ENCODE measurements around the gene SAP30L. TPM values are rescaled to one million over a fixed set of nuclear protein-coding genes. Genes with fewer than 3 reads are reported as not detected.

Gene SAP30L
- total and polyA plus RNA-seq, 2 donors (not counting 1 experiment from before 2014, with no cell fraction given) = 26.6 to 31.5 TPM

- H3K4me2 ChIP-seq (ENCODE audit: extremely low read depth, insufficient read depth, low read length) = no peak overlapping the region
- H3K4me3 ChIP-seq (replicated peaks in 1 of 4; ENCODE audit: control extremely low read depth in 1 of 4, insufficient read depth in 1 of 4, low read depth in 3 of 4, low read length in 4 of 4) = no peak overlapping the region
- H3K36me3 ChIP-seq (ENCODE audit: control insufficient read depth, insufficient read depth, low read length) = no peaks in the 10 kb centered on the region
- H4K20me1 ChIP-seq (ENCODE audit: control insufficient read depth, extremely low read depth, insufficient read depth, low read length) = no peaks in the 10 kb centered on the region
- H3K27ac ChIP-seq (ENCODE audit: insufficient read depth, low read length) = no peak overlapping the region
- TF ChIP-seq CTCF (conservative IDR thresholded peaks at IDR 0.05 in 1 of 2, IDR thresholded peaks at IDR 0.05 in 1 of 2; ENCODE audit: low read depth in 1 of 2, low read length in 2 of 2) (no peak), EZH2 (IDR thresholded peaks at IDR 0.05; ENCODE audit: low read length, missing control alignments) (no peak)
- H3K27me3 ChIP-seq (ENCODE audit: control insufficient read depth, insufficient read depth, low read length) = peaks cover 65% of the 10 kb centered on the region
- no peak overlapping the region for H2AFZ ChIP-seq (ENCODE audit: low read length)
- H3K9ac ChIP-seq (ENCODE audit: insufficient read depth, low read length) = no peak overlapping the region
- no peaks in the 10 kb centered on the region for H3K79me2 ChIP-seq (ENCODE audit: control insufficient read depth, insufficient read depth, low read length)
- H3K4me1 ChIP-seq (ENCODE audit: control insufficient read depth, extremely low read depth, insufficient read depth, low read length) = no peaks in the 10 kb centered on the region
- DNase-seq (ENCODE audit: low read depth in 2 of 2) = no peak
- no peaks in the 10 kb centered on the region for H3K9me3 ChIP-seq (ENCODE audit: control insufficient read depth, insufficient read depth, low read depth, low read length)
Measured at GRCh38 chr5:154485850-154486426, 40.1 kb downstream of the SAP30L start.

- Histone ChIP-seq H3K4me2 (ENCODE audit: extremely low read depth, insufficient read depth, low read length) (no peak overlapping the region), H3K27ac (ENCODE audit: insufficient read depth, low read length) (no peak overlapping the region), H4K20me1 (ENCODE audit: control insufficient read depth, extremely low read depth, insufficient read depth, low read length) (no peaks in the 10 kb centered on the region), H3K79me2 (ENCODE audit: control insufficient read depth, insufficient read depth, low read length) (no peaks in the 10 kb centered on the region), H3K27me3 (ENCODE audit: control insufficient read depth, insufficient read depth, low read length) (peaks cover 60% of the 10 kb centered on the region), H3K4me1 (ENCODE audit: control insufficient read depth, extremely low read depth, insufficient read depth, low read length) (no peaks in the 10 kb centered on the region), H3K9ac (ENCODE audit: insufficient read depth, low read length) (no peak overlapping the region), H3K36me3 (ENCODE audit: control insufficient read depth, insufficient read depth, low read length) (no peaks in the 10 kb centered on the region), H3K9me3 (ENCODE audit: control insufficient read depth, insufficient read depth, low read depth, low read length) (no peaks in the 10 kb centered on the region), H2AFZ (ENCODE audit: low read length) (no peak overlapping the region), H3K4me3 (replicated peaks in 1 of 4; ENCODE audit: control extremely low read depth in 1 of 4, insufficient read depth in 1 of 4, low read depth in 3 of 4, low read length in 4 of 4) (no peak overlapping the region)
- TF ChIP-seq CTCF (conservative IDR thresholded peaks at IDR 0.05 in 1 of 2, IDR thresholded peaks at IDR 0.05 in 1 of 2; ENCODE audit: low read depth in 1 of 2, low read length in 2 of 2) (no peak), EZH2 (IDR thresholded peaks at IDR 0.05; ENCODE audit: low read length, missing control alignments) (no peak)
- DNase-seq (ENCODE audit: low read depth in 2 of 2) = no peak
Measured at GRCh38 chr5:154486427-154486866, 40.6 kb downstream of the SAP30L start.

GRCh38 chr5:154487541-154487940 lies 41.7 kb downstream of the SAP30L start:
- Histone ChIP-seq H3K4me3 (replicated peaks in 1 of 4; ENCODE audit: control extremely low read depth in 1 of 4, insufficient read depth in 1 of 4, low read depth in 3 of 4, low read length in 4 of 4) (no peak overlapping the region), H3K4me1 (ENCODE audit: control insufficient read depth, extremely low read depth, insufficient read depth, low read length) (no peaks in the 10 kb centered on the region), H3K27ac (ENCODE audit: insufficient read depth, low read length) (no peak overlapping the region), H3K27me3 (ENCODE audit: control insufficient read depth, insufficient read depth, low read length) (peaks cover 49% of the 10 kb centered on the region), H3K9ac (ENCODE audit: insufficient read depth, low read length) (no peak overlapping the region), H4K20me1 (ENCODE audit: control insufficient read depth, extremely low read depth, insufficient read depth, low read length) (no peaks in the 10 kb centered on the region), H3K4me2 (ENCODE audit: extremely low read depth, insufficient read depth, low read length) (no peak overlapping the region), H3K36me3 (ENCODE audit: control insufficient read depth, insufficient read depth, low read length) (no peaks in the 10 kb centered on the region), H3K9me3 (ENCODE audit: control insufficient read depth, insufficient read depth, low read depth, low read length) (no peaks in the 10 kb centered on the region), H2AFZ (ENCODE audit: low read length) (no peak overlapping the region), H3K79me2 (ENCODE audit: control insufficient read depth, insufficient read depth, low read length) (no peaks in the 10 kb centered on the region)
- no peak for TF ChIP-seq CTCF (conservative IDR thresholded peaks at IDR 0.05 in 1 of 2, IDR thresholded peaks at IDR 0.05 in 1 of 2; ENCODE audit: low read depth in 1 of 2, low read length in 2 of 2)
- no peak for TF ChIP-seq EZH2 (IDR thresholded peaks at IDR 0.05; ENCODE audit: low read length, missing control alignments)
- no peak for DNase-seq (ENCODE audit: low read depth in 2 of 2)
